H4 (cell line): ENCODE measurements around the gene HOATZ. TPM values are rescaled to one million over a fixed set of nuclear protein-coding genes. Genes with fewer than 3 reads are reported as not detected.

ENCODE experiments used
- DNase-seq: peaks from one replicate; pipeline ENCODE4 v3.0.0-alpha.2; 2015; ENCODE audit warnings: low spot score
- total RNA-seq: library from RNA; depleted of rRNA; stranded (reverse); fragments of >200 nt; shearing (Covaris generic); gene quantifications from 2 replicates; pipeline ENCODE4 v1.2.3, GENCODE V29; 2014

Gene HOATZ
- total RNA-seq, 1 experiment from 2014 or later, result not detected

DNA sequence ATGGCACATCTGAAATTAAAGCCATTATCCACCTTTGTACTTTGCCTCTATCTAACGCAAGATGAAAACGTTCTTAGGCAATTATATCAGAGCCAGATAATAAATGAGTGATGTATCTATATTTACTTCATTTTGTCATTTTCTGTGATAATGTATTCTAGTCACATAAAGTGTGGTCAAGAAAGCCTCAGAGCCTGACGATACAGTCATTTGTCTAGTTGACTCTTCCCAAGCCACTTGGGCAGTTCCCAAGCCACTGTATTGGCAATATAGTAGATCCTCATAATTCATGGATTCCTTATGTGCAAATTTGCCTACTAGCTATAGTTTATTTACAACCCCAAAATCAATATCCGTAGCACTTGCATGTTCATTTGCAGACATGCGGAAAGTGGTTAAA lies 7.8 kb downstream of the HOATZ start:
- no peak for DNase-seq

DNA sequence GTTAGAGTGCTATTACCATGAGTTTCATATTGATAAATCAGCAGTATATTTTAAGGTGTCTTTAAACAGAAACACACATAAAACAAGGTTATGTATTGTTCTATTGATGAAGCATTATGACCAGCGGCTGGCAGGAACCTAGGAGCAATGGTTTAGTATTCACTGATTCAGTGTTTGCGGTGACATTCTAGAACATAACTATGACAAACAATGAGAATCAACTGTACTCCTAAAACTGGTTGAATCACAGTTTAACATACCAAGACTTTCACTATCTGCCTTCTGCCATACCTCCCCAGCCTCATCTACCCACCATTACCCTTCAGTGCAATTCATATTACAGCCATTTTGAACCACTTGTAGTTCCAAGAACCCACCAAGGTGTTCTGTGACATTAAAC lies 8.8 kb downstream of the HOATZ start:
- no peak for DNase-seq

DNA sequence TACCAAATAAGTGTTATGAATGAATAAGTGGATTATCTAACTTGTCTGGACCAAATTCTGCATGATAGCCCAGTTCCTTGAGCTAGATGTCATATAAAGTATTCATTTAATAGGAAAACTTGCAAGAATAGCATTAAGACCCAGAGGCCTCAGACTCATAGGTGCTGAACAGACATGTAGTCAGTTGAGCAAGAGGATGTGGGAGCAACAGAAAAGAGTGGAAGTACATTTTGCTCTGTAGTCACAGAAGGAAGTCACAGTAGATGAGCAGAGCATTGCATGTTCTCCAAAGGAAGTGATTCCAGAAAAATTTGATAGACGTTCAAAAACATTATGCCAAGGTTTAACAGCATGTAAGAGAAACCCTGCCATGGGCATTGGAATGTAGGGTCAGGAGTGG lies 9.5 kb downstream of the HOATZ start:
- DNase-seq, result no peak

DNA sequence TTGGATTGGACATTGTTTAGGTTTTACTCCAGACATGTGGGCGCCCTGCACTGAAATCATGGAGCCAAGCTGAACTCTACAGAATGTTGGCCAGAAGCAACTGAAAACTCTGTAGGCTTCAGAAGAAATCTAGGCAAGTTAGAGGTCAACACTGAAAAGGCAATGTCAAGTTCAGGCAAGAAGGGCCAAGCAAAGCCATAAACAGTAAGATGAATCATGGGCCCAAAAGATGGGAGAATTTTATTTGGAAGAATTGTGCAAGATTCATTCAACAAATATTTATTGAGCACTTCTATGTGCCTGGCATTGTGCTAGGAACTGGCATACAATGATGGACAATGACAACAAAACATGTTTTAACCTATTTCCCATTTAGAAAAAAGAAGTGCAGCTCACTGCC lies 10.9 kb downstream of the HOATZ start:
- DNase-seq, result no peak

DNA sequence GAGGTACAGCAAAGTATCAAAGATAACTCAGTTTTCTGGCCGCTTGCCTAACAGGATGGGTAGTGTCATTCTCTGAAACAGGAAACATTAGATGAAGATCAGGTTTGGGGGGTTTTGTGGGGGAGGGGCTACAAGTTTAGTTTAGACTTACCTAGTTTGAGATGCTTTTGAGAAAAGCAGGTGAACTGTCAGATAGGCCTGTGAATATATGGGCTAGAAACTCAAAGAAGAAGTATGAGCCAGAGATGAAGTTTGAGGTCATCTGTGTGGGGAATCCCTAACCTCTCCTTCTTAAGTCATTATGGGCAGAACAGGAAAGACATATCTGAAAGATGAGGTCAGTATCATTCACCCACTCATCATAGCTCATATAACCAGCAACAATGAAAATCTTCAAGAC lies 11.9 kb downstream of the HOATZ start:
- no peak for DNase-seq

DNA sequence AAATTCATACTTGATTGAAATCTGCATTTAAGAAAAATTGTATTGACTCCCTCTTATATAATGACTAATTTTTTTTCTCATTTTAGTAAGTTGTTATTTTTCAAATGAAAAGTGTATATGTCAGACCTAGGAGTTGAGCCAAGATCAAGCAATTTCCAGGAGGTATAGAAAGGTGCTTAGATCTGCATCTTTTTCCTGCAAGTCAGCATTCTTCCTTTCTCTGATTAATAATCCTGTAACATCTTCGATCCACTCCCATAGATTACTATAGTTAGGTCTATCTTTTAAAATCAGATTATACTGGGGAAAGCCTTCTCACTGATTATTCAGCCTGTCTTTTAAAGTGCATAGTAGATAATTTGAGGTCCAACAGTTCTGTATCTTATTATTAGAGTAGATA lies 12.7 kb downstream of the HOATZ start:
- DNase-seq, result no peak

DNA sequence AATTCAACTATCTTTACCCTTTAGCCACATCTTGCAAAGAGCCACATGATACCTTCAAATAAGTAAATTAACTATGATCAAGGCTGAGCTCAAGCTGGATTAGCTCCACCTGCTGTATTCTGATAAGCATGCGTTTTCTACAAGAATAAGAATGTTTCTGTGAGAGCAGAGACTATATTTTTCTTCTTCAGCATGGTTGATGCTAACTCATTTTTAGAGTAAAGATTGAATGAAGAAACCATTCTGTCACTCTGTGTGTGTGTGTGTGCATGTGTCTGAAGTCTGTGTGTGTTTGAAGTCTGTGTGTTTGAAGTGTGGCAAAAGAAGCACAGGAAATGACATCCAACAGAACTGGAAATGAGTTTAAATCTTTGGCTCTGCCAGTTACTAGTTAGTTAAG lies 14.0 kb downstream of the HOATZ start:
- no peak for DNase-seq

DNA sequence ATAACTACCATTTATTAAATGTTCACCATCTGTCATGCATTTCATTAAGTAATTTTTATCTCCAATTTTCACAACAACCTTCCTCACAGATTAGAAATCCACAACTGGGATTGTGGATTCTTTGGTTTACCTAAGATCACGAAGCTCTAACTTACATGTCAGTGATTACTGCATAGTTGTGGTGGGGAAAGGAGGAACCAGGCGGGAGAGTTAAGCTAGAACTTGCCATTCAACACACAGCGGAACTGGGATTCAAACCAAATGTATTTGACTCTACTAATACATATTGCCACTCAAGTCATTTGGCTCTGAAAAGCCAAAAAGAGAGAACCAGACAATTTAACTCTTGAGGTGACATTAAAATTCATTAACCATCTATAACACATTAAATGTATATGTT lies 15.5 kb downstream of the HOATZ start:
- no peak for DNase-seq

DNA sequence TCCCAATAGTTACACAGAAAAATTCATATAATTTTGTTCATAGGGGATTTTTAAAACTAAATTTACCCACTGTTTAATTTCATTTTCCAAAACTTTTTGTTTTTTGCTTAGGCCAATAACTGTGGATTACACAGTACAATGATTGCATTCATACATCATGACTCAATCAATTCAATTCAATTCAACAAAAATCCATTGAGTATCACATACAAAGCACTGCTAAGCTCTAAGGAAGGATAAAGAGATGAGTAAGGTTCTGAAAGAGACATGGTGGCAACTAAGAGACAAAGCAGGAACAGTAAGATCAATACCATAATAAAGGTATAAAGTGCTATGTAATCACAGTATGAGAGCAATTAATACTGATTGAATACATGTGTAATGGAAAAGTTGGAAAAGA lies 16.6 kb downstream of the HOATZ start:
- DNase-seq, result no peak

DNA sequence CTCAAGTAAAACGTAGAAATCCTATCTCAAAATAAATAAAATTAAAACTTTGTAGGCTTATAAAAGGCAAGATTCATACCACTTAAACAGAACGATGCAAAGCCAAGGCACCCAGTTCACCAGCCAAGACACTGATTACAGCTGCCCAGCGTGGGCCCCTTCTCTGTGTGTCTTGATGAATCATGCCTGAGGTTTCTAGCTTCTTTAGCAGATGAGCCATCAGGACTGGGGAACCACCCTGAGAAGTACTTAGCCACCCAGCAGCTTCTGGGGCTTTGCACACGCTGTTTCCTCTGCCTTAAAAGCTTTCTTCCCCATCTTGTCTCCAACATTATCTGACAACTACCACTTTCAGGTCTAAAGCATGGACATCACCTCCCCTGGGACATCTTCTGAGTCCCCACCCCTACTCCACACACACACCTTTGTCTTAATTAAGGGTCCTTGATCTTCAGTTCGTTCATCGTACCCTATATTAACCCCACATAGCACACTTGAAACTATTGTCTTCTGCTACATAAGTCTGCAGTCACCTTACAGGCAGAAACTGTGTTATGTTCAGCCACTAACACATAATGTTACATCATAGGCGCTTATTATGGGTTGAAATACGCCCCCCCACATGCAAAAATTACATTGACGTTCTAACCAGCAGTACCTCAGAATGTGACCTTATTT lies 17.2 kb downstream of the HOATZ start:
- DNase-seq, result peak; percentile 84

DNA sequence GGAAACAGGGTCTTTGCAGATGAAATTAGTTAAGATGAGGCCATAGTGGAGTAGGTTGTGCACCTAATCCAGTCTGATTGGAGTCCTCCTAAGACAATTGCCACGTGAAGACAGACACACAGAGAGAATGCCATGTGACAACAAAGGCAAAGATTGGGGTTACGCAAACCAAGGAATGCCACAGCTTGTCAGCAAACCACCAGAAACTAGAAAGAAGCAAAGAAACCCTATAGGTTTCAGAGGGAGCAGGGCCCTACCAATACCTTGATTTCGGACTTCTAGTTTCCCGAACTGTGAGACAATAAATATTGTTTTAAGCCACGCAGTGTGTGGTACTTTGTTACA lies 17.8 kb downstream of the HOATZ start:
- peak; percentile 20 for DNase-seq

DNA sequence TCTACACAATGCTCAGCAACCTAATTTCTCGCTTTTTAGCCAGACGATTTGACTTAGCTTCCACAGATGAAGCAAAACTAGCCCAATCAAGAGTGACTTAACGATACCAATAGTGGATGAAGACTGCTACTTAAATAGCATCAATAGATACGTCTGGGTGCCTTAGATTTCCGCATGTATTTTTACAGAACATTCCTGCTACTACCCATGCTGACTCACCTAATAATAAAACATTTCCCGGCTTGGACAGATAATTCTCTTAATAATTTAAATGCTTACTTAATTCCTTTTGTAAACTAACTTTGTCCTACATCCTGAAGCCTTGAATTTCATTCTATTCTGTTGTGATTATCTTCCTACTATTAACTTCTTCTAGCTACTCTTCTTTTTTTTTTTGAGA lies 20.7 kb downstream of the HOATZ start:
- no peak for DNase-seq

DNA sequence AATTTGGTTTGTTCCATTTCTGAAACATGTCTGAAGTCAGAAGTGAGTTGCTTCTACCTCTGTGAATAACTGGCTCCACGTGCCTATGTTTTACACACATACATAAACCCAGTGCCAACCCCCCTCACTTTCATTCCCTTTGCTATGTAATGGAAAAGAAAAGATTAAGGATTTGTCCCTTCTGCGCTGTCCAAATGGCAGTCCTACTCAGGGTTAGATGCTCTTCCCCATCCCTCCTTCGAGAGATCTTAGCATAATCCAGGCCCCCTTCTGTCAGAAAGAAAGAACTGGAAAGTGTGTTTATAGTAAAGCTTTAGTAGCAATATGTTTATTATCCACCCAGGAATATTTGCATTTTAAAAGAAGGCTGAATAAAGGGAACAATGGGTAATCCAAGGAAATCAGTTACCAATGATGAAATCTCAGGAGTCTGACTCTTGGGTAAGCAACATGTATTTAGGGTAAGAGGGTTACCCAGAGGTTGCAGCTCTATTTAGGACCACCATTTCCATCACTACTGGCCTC lies 22.8 kb downstream of the HOATZ start:
- no peak for DNase-seq

DNA sequence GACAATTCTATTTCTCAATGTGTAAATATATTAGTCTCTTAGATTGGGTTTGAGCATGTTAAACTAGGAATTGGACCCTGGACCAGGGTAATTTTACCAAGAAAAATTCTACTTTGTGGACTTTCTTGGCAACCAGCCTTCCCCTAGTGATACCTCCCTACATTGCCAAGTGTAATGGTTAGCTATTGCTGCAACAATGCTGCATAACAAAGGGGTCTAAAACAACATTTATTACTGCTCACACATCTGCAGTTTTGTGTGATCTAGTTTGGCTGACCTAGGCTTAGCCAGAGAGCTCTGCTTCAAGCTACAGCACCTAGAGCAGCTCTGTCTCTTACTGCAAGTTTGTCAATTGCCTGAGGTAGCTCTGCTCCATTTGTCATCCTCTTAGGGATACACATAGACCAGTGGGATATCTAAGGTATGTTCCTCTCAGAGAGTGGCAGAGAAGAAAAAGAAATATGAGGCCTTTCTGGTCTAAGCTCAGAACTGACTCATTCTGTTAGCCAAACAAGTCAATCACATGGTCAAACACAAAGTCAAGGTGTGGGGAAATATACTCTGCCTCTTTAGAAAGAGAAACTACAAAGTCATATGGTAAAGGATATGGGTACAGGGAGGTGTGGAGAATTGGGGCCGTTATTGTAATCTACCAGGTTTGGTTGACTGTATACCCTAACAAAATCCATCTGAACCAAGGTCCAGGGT lies 24.0 kb downstream of the HOATZ start:
- no peak for DNase-seq

DNA sequence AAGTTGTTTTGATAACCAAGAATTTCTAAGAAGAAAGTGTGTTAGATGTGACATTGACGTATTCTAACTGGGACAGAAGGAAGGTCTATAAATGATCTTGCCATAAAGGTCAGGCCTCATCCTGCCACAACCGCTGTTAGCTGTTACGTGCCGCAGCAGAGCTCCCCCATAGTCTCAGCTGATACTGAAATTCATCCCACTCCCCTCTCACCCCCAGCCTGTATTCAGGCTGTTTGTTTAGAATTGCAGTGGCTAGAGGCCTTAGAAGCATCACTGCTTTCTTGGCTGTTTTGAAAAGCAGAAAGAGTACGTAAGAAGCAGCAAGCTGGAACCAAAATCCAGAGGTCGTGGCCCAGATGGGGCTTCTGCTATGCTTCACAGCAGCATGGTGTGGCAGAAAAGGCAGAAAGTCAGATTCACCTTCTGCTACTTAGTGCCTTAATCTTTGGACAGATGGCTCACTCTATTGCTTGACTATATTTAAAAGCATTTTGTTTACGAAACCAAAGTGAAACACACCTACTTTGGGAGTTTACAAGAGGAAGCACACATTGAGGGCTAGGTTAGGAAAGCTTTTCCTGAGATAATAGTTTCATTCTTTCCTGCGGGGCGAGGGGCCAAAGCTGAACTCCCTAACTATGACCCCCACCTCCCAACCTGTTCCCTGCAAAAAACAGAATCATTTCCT lies 25.0 kb downstream of the HOATZ start:
- DNase-seq, result no peak

DNA sequence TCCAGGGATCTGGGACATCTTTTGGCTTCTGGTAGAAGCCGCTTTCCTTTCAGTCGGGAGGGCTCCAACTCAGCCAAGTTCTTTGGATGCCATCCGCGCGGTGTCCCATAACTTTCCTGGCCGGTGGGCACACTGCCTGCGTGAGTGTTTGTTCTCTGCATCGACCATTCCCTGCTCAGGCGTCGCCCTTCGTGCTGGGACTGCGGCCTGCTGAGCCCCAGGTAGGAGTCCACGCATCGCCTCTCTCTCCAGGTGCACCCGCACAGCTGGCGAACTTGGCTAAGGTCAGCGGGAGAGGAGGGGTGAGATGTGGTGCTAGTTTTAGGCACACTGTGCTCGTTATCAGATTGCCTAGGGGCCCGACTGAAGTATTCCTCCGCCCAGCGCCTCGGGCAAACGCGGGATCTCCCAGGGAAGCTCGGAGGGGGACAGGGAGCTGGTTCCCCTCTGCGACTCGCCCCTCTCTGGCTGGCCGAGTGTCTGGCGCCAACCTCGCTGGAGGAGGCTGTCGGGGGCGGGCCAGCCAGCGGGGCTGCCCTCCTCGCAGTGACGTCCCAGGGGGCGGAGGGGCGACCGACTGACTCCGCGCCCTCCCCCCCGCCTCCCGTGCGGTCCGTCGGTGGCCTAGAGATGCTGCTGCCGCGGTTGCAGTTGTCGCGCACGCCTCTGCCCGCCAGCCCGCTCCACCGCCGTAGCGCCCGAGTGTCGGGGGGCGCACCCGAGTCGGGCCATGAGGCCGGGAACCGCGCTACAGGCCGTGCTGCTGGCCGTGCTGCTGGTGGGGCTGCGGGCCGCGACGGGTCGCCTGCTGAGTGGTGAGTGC lies 25.7 kb downstream of the HOATZ start, which contains the start of gene LAYN:
LAYN (plus strand) TSS at position 607 of the 823 bp plus-strand sequence; CDS start at position 731, 124 bp downstream.
- DNase-seq, result peak; percentile 38

DNA sequence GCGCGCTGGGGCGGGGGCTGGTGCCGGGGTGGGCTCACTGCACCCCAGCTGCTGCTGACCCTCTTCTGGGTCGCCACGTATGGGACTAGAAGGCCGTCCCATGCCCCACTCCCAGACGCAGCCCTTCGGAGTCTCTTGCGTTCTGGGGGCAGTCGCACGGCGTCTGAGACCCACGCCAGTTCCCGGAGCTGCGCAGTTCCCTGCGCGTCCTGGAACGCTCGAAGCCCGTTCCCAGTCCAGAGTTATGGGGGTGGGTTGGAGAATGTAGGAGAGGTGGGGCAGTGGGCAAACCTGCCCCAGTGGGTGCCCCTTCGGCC lies 26.3 kb downstream of the HOATZ start:
- DNase-seq, result no peak

DNA sequence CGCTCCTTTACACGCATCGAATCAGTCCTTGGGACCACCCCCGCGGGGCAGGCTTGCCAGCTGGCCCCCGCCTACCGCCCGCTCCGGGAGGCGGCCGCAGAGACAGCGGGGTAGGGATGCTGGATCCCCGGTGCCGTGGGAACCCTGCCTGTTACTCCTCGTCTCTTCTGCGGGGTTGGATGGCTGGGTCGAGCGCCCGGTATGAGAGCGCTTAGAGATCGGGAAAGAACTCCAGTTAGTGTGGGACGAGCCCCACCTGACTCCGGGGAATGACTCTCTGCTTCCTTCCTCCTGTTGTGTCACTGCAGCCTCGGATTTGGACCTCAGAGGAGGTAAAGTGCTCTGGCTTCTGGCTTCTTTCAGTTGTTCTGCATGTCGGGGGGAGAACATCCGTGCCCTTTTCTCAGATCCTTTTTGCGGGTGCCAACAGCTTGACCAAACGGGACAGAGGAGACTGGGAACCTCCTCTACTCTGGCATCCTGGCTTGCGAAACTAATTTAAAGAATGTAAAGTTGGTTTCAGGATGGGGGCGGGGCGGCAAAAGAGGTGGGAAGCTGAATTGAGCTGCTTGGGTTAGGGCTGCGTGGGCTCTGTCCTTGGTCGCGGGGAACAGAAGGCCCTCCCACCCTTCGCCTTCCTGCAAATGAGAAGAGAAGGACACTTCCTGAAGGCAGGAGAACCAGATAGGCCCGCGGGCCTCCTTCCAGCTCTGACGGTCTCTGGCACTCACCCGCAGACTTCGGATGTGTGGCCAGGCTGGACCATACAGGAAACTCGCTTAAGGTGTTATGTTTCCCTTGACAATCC lies 26.9 kb downstream of the HOATZ start:
- DNase-seq, result peak; percentile 74

DNA sequence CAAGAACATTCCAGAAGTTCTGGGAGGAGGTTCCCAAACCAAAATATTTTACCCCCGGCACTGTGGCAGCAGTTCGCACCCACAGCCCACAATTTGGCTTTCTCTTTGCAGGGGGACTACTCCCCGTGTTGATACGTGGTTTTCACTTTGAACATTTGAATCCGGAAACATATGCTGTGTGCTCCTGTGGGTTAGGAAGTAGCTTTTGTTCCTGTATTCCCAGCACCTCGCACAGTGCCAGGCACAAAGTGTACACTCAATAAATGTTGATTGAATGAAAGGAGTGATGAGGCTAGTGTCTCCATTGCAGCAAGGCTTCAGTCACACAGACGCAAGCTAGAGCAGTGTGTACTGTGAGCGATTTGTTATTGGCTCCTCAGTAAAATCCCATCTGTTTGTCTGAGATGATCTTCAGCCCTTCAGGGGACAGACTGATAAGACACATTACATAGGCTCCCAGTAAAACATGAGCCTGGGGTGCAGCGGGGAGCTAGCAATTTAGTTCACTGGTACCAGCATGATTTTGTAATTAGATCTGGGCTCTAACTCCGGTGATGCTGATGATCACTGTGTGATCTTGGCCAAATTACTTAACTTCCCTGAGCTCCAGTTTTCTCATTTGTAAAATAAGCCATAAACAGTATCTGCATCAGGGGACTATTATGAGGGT lies 28.2 kb downstream of the HOATZ start:
- DNase-seq, result no peak

DNA sequence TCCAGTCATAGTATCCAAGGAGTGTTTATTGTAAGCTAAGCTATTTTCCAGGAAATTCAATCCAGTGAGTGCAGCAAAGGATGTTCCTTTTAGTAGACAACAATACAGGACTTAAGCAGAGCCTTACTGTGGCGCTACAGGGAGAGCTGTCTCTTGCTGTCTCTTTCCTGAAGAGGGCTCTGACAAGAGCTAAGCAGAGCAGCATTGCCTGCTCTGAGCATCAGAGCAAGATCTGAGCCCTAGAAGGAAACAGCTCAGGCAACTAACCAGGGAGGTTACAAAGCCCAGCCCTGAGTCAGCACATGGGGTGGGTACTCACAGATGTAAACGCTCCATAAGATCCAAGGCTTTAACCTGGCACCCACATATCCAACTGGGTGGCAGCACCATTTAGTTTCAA lies 33.9 kb downstream of the HOATZ start:
- DNase-seq, result no peak
